HG02938 (cell line): Measurements from ENCODE around the gene MACO1.
"Not testable (repeated sequence)": the region's sequence is repeated elsewhere in the genome, so short reads cannot be mapped to it uniquely, and the experiment has no call there.

ENCODE experiments used
- ATAC-seq: cut with Tn5 transposase; IDR thresholded peaks from one replicate; pipeline ENCODE4 v1.9.1; 2021; ENCODE audit warnings: mild to moderate bottlenecking, moderate library complexity; ENCODE audit not compliant: unreplicated experiment

The MACO1 gene

GRCh38 chr1:25484533-25484932 lies 53.8 kb downstream of the MACO1 start:
- no peak for ATAC-seq

- ATAC-seq, result no peak
Measured at GRCh38 chr1:25485536-25486411, 55.1 kb downstream of the MACO1 start.

- no peak for ATAC-seq
Measured at GRCh38 chr1:25486602-25487001, 55.9 kb downstream of the MACO1 start.

GRCh38 chr1:25487628-25488027 lies 56.9 kb downstream of the MACO1 start:
- ATAC-seq, result no peak

GRCh38 chr1:25492323-25492722 lies 61.6 kb downstream of the MACO1 start:
- no peak for ATAC-seq

- ATAC-seq, result no peak
Measured at GRCh38 chr1:25494952-25495351, 64.3 kb downstream of the MACO1 start.

GRCh38 chr1:25500694-25501093 lies 70.0 kb downstream of the MACO1 start:
- no peak for ATAC-seq

- ATAC-seq, result no peak
Measured at GRCh38 chr1:25501235-25502058, 70.8 kb downstream of the MACO1 start.

- no peak for ATAC-seq
Measured at GRCh38 chr1:25502957-25503356, 72.3 kb downstream of the MACO1 start.

- no peak for ATAC-seq
Measured at GRCh38 chr1:25503551-25504426, 73.1 kb downstream of the MACO1 start.

GRCh38 chr1:25504706-25505595 lies 74.3 kb downstream of the MACO1 start:
- ATAC-seq, result no peak

- no peak for ATAC-seq
Measured at GRCh38 chr1:25505656-25506385, 75.1 kb downstream of the MACO1 start.

- not testable (repeated sequence) for ATAC-seq
Measured at GRCh38 chr1:25506566-25507463, 76.1 kb downstream of the MACO1 start.

GRCh38 chr1:25513666-25514065 lies 83.0 kb downstream of the MACO1 start:
- ATAC-seq, result no peak

- ATAC-seq, result no peak
Measured at GRCh38 chr1:25515033-25515432, 84.3 kb downstream of the MACO1 start.

GRCh38 chr1:25516686-25517085 lies 86.0 kb downstream of the MACO1 start:
- ATAC-seq, result no peak

- ATAC-seq, result no peak
Measured at GRCh38 chr1:25517476-25518394, 87.0 kb downstream of the MACO1 start.
